GM18858 (cell line): Measurements from ENCODE around the gene LAMP2.
"Not testable (repeated sequence)": the region's sequence is repeated elsewhere in the genome, so short reads cannot be mapped to it uniquely, and the experiment has no call there.

ENCODE experiments used
- ATAC-seq: cut with Tn5 transposase; IDR thresholded peaks from one replicate; pipeline ENCODE4 v1.9.1; 2021; ENCODE audit not compliant: unreplicated experiment

Gene LAMP2

DNA sequence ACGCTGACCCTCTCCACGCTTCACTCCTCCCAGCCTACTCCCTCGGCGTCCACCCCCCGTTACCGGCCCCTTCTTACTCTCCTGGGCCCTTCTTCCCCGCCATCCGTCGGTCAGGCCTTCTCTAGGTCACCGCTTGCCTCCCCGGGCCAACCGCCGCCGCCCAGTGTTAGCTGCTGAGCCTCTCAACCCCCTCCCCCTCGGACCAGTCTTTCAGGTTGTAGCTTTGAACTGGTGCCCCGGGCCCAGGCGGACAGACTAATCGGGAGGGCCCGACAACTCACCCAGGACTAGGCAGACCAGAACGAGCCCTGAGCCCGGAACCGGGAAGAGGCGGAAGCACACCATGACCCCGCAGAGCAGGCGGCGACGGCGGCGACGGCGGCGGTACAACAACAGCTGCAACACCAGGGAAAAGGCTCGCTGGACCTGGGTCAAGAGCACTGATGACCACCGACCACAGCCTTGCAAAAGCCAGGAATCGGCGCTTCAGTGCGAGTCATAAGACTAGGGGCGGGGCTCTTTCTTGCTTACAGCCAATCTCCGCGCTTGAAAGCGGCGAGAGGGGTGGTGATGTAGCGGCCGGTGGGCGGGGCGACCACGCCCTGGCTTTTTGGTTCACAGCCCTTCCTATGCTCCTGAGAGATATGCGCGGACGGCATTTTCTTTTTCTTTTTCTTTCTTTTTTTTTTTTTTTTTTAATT lies at the start of gene LAMP2:
TSS of gene LAMP2 (minus strand) at position 472 of the 701 bp plus-strand sequence. CDS start at position 345, 127 bp downstream.
- ATAC-seq = peak; percentile 95

DNA sequence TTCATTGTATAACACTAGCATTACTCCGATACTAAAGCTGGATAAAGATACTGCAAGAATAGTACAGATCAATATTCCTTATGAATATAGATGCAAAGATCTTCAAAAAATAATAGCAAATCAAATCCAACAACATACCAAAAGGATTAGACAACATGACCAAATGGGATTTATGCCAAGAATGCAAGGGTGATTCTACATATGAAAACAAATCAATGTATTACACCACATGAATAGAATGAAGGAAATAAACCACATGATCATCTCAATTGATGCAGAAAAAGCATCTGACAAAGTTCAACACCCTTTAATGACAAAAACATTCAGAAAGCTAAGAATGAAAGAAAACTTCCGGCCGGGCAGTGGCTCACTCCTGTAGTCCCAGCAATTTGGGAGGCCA lies 48.8 kb upstream of the LAMP2 start:
- ATAC-seq = no peak

DNA sequence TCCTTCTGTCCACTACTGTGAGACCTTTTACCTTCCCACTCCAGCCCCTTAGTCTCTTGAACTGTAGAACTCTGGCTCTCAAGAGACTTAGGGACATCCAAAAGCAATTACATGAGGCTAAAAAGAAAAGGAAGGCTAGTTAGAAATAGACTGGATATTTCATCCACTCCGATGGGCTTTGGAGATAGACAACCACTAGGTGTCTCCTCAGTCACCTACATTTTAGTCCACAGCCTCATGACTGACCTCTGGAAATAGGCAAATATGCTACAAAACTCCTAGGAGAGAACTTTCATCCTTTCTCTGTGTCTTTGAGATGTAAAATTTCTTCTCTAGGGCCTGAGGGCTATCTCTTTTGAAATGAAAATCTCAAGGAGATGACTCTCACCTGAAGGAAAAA lies 45.1 kb upstream of the LAMP2 start:
- no peak for ATAC-seq

DNA sequence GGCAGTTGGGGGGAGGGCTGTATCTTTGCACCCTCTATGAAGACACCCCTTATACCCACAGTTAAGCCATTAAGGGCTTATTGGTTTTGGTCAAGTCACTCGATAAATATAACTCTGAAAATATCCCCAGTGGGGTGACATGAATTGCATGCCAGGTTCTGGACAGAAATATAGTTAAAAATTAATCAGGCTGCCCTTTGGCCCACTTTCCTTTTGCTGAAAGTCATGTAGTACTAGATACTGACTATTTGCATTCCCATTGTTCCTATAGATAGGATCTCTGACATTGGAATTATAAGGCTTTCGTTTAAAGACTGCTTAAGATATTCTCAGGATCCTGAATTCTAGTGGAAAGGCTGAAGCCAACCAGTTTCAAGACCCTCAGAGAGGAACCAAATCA lies 43.5 kb upstream of the LAMP2 start:
- ATAC-seq = no peak

DNA sequence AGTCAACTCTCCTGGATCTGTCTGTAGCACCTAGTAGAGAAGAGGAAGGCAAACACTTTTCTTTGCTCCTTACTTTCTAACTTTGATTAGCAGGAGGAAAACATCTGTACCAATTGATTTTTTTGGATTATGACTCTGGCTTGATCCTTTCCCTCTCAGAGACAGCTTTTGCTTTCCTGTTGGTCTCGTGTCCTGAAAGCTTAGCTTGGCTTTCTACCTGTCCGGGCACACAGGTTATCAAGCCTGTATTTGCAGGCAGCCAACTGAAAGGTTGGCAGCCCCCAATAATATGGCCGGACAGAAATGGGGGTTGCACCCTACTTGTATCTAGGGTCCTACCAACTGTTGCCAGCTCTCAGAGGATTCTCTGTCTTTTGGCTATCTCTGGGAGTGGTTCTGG lies 43.1 kb upstream of the LAMP2 start:
- no peak for ATAC-seq

DNA sequence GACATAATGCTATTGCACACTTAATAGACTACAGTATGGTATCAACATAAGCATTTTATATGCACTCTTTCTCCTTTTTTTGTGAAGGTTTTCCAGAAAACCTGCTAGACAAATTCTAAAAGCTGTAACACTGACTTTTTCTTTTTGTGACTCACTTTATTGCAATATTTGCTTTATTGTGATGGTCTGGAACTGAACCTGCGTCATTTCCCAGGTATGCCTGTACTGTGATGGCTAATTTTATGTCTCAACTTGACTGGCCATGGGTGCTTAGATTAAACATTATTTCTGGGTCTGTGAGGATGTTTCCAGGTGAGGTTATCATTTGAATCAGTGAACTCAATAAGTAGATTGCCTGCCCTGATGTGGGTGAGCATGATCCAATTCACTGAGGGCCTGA lies 35.5 kb upstream of the LAMP2 start:
- ATAC-seq = no peak

DNA sequence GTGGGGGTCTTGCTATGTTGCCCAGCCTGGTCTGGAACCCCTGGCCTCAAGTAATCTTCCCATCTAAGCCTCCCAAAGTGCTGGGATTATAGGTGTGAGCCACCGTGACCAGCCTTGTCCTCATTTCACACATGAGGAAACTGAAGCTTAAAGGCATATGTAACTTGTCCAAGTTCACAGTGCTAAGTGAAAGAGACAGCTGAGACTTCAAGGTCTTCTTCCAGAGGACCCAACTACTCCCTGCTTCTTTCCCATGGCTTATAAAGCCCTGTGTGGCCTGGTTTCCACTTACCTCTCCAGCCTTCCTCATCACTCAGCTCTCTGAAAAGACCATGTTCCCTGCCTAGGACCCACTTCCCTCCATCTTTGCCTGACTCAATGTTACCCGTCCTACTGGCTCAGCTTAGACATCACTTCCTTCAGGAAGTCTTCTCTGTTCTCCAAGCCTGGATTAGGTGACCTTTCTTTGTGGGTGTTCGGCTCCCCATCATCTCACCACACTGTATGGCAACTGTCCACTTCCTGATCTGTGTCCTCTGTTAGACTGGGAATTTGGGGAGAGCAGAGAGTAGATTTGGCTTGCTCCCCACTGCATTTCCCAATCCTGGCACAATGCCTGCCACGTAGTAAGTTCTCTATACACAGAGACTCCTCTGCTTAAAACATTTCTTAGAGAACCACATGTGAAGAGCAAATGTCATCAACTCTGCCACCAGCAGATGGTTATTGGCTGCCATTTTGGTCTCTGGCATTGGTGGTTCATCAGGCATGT lies 30.4 kb upstream of the LAMP2 start:
- ATAC-seq = no peak

DNA sequence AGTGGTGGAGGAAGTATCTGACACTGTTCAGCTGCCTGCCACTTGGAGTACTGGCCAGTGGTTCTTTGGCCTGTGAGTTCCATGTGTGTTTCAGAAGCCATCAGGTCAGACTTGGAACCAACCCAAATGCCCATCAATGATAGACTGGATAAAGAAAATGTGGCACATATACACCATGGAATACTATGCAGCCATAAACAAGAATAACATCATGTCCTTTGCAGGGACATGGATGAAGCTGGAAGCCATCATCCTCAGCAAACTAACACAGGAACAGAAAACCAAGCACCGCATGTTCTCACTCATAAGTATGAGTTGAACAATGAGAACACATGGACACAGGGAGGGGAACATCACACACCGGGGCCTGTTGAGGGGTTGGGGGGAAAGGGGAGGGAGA lies 21.0 kb upstream of the LAMP2 start:
- not testable (repeated sequence) for ATAC-seq

DNA sequence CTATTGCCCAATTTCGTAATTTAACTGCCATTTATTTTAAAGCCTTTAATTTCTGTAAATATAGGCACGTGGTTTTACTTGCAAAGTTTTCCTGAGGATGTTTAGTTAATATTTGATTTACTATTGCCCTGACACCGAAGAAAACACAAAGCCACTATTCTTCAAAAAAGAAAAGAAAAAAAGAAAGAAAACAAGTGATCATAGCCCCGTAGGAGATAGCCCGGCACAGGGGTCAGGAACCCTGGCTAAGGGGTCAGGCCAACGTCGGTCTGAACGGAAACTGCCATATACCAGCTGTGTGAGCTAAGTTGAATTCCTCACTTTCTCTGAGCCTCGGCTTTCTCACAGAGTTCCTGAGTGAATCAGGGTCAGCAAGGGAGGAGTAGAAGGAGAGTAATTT lies 17.7 kb upstream of the LAMP2 start:
- no peak for ATAC-seq

DNA sequence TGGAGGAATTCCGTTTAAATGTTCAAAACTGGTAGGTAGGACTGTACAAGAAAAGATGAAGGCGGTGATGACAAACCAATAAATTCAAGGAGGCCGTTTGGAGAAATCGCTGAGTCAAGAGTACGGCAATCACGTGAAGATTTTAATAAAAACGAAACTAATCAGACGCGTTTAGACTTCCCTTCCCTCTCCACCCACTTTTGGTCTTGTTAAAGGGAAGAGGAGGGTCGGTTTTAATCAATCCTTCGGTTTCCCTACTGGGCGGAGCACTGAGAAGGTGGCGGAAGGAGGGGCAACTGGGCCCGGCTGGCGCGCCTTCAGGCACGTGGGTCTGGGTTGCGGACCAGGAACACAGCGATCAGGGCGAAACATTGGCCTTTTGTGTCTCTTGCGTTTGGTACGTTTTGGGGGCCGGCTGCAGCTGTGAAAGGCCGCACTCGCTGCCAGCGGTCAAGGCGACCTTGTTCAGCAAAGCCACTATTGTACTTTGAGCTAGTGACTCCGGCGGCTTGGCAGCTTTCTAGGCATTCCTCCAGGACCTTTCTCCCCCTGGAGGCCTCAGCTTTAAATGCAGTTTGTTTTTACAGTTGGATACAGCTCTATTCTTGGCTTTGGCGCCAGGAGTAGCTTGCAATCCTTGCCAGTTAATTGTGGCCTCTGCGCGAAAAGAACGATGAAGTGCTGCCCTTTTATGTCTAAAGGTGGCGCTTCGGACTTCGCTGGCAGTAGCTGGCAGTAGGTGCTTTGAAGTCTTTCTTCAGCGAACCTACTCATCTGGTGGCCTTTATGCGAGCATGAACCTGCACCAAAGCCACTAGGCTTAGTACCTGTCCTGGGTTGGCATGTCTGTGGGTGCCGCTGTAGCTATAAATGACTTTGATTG lies 16.8 kb upstream of the LAMP2 start:
- ATAC-seq = peak; percentile 57

DNA sequence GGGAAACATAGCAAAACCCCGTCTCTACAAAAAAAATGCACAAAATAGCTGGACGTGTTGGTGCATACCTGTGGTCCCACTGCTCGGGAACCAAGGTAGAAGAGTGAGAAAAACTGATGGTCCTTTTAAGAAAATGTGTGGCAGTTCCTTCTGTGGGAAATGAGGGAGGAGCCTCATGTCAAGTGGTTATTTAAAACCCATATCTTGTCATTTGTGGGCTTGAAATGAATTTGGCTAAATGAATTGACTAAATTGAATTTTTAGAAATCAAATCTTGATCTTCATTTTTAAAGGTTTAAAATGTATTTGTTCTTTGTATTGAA lies 16.2 kb upstream of the LAMP2 start:
- ATAC-seq = peak; percentile 5

DNA sequence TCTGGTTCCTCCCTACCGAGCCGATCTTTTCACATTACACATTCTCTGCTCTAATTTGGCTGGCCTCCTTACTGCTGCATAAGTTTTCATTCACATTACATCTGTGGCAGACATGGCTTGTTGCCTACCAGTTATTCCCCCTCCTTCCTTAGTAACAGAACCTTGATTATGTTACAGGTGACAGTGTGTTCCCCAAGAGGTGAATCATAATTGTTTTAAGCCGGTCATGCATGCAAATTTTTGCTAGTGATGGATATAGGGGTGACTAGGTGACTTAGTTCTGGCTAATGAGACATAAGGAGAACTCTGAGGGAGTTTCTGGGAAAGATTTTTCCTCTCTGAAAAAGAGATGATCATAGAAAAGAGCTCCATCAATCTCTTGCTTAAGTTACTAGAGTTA lies 8.4 kb upstream of the LAMP2 start:
- ATAC-seq = no peak

DNA sequence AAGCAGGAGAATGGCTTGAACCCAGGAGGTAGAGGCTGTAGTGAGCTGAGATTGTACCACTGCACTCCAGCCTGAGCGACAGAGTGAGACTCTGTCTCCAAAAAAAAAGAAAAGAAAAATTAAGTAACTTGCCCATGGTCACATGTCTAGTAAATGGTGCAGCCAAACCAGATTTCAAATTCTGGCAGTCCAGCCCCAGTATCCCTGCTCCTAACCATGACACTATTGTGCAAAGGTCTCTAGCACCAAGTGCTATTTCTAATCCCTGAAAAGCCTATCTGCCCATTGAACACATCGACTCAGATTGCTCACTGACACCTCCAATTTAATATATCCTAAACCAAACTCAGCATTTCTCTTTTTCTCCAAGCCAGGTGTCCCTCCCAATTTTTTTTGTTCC lies 7.6 kb upstream of the LAMP2 start:
- no peak for ATAC-seq

DNA sequence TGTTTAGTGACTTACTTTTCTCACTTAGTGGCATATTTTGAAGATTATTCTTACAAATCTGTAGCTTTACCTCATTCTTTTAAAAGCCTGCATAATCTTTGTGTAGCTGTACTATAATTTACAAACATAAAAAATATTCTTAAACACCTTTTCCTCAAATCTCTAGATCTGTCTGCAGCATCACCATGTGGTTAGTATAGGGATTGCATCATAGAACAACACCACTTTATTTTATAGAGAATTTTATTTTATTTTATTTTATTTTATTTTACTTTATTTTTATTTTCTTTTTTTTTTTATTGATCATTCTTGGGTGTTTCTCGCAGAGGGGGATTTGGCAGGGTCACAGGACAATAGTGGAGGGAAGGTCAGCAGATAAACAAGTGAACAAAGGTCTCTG lies 6.4 kb upstream of the LAMP2 start:
- not testable (repeated sequence) for ATAC-seq

DNA sequence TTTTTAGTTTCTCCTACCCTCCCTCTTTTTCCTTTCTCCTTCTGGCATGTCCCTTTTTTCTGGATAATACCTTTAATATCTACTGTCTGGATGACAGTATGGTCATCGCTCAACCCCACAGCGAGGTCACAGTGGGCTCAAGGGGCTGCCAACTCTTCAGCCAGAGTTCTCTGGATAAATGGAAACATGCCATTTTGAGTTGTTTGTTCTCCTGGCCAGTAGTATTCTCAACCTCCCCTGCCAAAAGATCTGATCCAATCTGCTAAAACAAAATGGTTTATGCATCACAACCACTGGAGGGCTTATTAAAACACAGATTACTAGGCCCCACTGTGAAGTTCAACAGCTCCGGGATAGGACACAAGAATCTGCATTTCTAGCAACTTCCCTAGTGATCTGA lies 5.0 kb upstream of the LAMP2 start:
- ATAC-seq = no peak

DNA sequence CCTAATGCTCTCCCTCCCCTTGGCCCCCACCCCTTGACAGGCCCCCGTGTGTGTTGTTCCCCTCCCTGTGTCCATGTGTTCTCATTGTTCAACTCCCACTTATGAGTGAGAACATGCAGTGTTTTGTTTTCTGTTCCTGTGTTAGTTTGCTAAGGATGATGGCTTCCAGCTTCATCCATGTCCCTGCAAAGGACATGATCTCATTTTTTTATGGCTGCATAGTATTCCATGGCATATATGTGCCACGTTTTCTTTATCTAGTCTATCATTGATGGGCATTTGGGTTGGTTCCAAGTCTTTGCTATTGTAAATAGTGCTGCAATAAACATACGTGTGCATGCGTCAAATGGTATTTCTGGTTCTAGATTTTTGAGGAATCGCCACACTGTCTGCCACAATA lies 561 bp upstream of the LAMP2 start:
- not testable (repeated sequence) for ATAC-seq

DNA sequence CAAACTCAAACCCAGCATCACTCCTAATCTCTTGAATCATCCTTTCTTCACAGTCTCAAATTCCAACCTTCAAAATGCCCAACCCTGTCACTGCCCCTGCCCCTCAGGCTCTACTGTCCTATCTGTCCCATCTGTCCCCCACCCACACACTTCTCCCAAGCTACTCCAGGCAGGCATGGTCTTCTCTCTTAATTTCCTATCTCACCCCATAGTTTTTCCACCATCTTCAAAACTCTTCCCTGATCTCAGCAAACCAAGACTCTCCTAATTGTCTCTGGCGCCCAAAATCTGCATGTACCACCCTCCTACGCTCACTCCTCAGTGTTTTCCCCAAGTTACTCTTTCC lies 644 bp downstream of the LAMP2 start:
- no peak for ATAC-seq

DNA sequence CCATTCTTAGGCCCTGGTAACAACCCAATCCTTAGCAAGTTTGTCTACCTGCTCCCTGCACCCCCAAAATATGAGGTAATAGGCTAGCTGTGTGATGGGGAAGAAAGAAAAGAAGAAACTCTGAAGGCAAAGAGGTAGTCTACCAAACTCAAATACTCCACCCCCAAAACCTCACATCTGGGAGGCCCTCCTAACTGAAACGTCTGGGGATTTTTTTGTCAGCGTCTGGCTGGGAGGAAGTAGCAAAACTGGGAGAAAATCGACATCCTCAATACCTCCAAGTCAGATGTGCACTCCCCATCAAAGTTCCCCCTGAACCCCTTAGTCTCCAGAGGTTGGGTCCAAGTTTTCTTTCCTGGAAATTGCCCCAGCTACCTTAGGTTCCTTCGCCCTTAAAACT lies 1.0 kb downstream of the LAMP2 start:
- ATAC-seq = no peak

DNA sequence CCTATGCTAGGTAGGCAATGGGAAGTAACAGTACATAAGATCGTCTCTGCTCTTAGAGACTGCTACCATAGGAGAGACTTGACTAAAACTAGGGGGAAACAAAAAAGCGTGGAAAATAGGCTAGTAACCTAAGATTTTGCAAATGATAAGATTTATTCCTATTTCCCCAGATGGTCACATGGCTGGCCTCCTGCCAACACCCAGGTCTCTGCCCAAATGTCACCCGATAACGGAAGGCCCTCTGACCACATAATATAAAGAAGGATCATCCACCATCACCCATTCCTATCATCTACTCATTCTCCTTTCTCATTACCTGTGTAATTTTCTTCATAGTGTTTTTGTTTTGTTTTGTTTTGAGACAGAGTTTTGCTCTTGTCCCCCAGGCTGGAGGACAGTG lies 4.7 kb downstream of the LAMP2 start:
- ATAC-seq = no peak

DNA sequence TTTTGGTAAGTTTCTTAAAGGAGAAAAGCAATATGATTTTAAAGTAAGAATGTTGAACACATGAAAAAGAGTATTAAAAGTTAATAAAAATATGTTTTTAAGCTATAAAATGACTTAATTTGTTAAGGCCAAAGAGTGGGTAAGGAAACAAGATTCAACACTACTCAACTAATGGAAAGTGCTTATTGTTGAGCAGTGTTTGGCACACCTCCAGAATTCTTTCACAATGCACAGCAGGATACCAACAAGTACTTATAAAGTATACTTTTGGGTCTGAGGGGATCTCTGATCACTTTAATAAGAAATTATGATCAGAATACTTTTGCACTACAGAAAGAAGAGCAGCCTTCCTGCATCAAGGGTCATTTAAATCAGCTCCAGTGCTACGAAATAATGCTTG lies 5.9 kb downstream of the LAMP2 start:
- no peak for ATAC-seq

DNA sequence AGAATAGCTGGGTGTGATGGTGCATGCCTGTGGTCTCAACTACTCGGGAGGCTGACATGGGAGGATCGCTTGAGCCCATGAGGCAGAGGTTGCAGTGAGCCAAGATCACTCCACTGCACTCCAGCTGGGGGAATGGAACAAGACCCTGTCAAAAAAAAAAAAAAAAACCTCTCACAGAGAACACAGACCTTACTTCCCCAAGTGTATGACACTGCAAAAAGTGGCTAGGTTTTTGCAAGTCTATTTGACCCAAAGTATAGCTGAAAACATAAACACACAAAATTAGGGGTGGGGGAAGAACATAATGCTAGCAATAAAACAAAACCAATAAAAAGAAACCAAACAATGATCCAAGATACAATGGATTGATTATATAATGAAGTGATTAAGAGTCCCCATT lies 6.7 kb downstream of the LAMP2 start:
- no peak for ATAC-seq

DNA sequence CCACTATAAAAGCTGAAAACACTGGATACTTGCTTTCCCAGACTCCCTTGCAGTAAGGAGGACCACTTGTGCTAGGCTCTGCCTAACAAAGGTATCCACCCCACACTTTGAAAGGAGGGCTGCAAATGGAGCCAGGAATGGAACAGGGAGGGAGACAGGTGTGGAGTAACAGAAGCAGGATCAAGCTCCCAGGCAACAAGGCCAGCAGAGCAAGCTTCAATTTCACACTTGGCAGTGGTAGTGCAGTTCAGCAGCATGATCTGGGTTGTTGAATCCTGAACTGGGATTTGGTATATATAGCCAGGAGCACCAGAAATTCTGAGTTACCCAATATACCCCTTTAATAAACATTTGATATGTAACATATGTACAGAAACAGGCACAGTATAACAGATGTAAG lies 9.8 kb downstream of the LAMP2 start:
- ATAC-seq = no peak
